Activated T-cell treated with anti-CD3 and anti-CD28 coated beads, Interleukin-2, amount 50 U/mL, for 48 hours (primary cell): ENCODE measurements around the gene DPCD.

Experiments
- DNase-seq, 2 experiments: peaks; one replicate each; pipeline ENCODE4 v3.0.0-alpha.2; 2020

Gene DPCD

GRCh38 chr10:101567165-101568006, 20.7 kb upstream of the DPCD start:
- peak in 1 of 2 experiments; percentile 21 for DNase-seq

- DNase-seq: no peak
These were observed 19.9 kb upstream of the DPCD start for GRCh38 chr10:101568054-101568745.

GRCh38 chr10:101569323-101569621, 18.8 kb upstream of the DPCD start:
- no peak for DNase-seq

GRCh38 chr10:101569622-101570427, 18.3 kb upstream of the DPCD start:
- DNase-seq: peak; percentile 88 to 92

GRCh38 chr10:101570428-101571270, 17.5 kb upstream of the DPCD start:
- no peak for DNase-seq

- DNase-seq: no peak
These were observed 16.7 kb upstream of the DPCD start for GRCh38 chr10:101571271-101571925.

GRCh38 chr10:101572126-101572525, 16.0 kb upstream of the DPCD start:
- DNase-seq: no peak

GRCh38 chr10:101572785-101573184, 15.3 kb upstream of the DPCD start:
- no peak for DNase-seq

GRCh38 chr10:101573885-101574753, 14.0 kb upstream of the DPCD start:
- DNase-seq: no peak

- DNase-seq: no peak
These were observed 13.0 kb upstream of the DPCD start for GRCh38 chr10:101575091-101575490.

GRCh38 chr10:101575580-101576210, 12.4 kb upstream of the DPCD start:
- DNase-seq: no peak

- DNase-seq: no peak
These were observed 11.8 kb upstream of the DPCD start for GRCh38 chr10:101576211-101576863.

GRCh38 chr10:101577121-101577871, 10.8 kb upstream of the DPCD start:
- no peak for DNase-seq

- no peak for DNase-seq
These were observed 9.9 kb upstream of the DPCD start for GRCh38 chr10:101578192-101578591.

GRCh38 chr10:101578803-101579515, 9.2 kb upstream of the DPCD start:
- no peak for DNase-seq

GRCh38 chr10:101579516-101579870, 8.6 kb upstream of the DPCD start:
- no peak for DNase-seq

- no peak for DNase-seq
These were observed 7.4 kb upstream of the DPCD start for GRCh38 chr10:101580486-101581399.

GRCh38 chr10:101585841-101586240, 2.3 kb upstream of the DPCD start:
- DNase-seq: no peak
